ENCODE data around the gene ATP1B2. TPM values are rescaled to one million over a fixed set of nuclear protein-coding genes. Genes with fewer than 3 reads are reported as not detected.
A peak's percentile ranks its signal among the peaks of the same experiment; 100 is the strongest.

ATP1B2 gene
- total and polyA plus RNA-seq, 9 of the 15 experiments (the other 6 are each of a cell fraction or from before 2014, with no cell fraction given), result 0.23 to 6.0 (median 0.99) TPM

DNA sequence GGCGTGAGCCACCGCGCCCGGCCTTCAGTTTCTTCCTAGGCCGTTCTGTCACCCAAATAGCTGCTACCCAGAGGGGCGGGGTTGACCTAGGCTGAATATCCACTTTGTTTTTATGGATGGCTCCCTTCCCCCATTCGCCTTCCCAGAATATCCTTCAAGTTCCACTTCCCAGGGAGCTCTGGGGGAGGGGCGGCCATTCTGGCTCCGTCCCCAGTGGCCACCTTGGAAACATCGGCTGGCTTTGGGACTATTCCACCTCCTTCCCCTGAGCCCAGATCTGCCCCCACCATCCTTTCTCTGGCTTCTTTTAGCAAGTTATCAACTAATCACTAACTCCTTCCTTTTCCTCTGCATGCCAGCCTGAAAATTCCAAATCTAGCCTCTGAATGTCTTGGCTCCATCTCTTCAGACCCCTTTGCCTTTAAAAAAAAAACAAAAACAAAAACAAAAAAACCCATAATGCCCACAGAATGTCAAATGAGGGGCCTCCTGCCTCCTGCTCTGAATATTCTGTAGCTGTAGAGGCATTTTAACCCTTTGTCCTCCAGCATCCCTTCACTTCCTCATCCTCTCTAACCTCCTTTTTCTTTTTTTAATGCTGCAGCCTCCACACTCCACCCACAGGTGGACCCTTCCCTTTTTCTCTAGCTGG is 6.4 kb downstream of the ATP1B2 start (continued):
- TF ChIP-seq, protein P1, sequence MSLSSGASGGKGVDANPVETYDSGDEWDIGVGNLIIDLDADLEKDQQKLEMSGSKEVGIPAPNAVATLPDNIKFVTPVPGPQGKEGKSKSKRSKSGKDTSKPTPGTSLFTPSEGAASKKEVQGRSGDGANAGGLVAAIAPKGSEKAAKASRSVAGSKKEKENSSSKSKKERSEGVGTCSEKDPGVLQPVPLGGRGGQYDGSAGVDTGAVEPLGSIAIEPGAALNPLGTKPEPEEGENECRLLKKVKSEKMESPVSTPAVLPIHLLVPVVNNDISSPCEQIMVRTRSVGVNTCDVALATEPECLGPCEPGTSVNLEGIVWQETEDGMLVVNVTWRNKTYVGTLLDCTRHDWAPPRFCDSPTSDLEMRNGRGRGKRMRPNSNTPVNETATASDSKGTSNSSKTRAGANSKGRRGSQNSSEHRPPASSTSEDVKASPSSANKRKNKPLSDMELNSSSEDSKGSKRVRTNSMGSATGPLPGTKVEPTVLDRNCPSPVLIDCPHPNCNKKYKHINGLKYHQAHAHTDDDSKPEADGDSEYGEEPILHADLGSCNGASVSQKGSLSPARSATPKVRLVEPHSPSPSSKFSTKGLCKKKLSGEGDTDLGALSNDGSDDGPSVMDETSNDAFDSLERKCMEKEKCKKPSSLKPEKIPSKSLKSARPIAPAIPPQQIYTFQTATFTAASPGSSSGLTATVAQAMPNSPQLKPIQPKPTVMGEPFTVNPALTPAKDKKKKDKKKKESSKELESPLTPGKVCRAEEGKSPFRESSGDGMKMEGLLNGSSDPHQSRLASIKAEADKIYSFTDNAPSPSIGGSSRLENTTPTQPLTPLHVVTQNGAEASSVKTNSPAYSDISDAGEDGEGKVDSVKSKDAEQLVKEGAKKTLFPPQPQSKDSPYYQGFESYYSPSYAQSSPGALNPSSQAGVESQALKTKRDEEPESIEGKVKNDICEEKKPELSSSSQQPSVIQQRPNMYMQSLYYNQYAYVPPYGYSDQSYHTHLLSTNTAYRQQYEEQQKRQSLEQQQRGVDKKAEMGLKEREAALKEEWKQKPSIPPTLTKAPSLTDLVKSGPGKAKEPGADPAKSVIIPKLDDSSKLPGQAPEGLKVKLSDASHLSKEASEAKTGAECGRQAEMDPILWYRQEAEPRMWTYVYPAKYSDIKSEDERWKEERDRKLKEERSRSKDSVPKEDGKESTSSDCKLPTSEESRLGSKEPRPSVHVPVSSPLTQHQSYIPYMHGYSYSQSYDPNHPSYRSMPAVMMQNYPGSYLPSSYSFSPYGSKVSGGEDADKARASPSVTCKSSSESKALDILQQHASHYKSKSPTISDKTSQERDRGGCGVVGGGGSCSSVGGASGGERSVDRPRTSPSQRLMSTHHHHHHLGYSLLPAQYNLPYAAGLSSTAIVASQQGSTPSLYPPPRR (CRISPR knock-in tag; IDR thresholded peaks at IDR 0.05; ENCODE audit: borderline replicate concordance), result no peak
- no peak for TF ChIP-seq ZNF707 (CRISPR knock-in tag; conservative IDR thresholded peaks at IDR 0.05)

DNA sequence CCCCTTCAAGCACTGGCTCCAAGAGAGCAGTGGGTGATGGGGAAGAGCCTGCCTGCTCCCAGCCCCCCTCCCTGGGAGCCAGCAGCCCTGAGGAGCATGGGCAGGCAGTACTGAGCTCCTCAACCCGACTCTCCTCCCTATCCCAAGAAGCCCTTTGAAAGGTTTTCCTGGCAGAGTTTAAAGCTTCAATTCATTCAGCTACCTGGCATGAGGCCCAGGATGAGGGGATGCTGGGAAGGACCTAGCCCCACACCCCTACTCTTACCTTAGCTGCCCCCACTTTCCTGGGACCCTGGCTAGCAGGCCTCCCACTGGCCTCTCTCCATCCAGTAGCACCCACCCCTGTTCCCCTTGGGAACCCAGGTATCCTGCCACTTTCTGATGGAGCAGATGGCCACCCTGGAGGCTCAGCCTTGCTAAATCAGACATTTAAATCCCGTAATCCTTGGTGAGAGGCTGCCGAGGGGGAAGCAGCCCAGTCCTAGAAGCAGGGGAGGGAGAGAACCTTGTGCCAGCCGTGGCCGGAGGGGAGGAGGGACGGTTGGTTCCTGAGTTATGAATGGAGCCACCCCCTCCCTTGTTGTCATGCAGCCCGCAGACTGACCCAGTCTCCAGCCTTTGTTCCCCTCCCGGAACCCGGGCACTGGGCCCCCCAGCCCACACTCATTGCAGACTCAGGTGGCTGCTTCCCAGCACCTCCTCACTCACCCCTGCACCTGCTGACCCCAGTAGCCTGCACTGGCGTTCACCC is 17.1 kb downstream of the ATP1B2 start:
- FAIRE-seq (no peak), DNase-seq (ENCODE audit: extremely low read depth in 1 of 4, low spot score in 3 of 4) (no peak), ATAC-seq (peak; percentile 28; the same call in 2 of the 3 replicates)
- no peaks in the 10 kb centered on the region for H3K79me2 ChIP-seq (ENCODE audit: control insufficient read depth, insufficient read depth, low read length)
- peaks cover 21% of the 10 kb centered on the region; the same call in 2 of the 3 replicates for H3K36me3 ChIP-seq (ENCODE audit: control insufficient read depth, insufficient read depth, low read length)
- CTCF ChIA-PET (ENCODE audit: low intra/inter-chr PET ratio), result interaction anchor here (0.6 kb wide), 1 partner anchor 224 kb away, joined by 3 read pairs; no protein-coding TSS in a partner anchor
- no peak overlapping the region for H3K4me3 ChIP-seq
- H3K9me3 ChIP-seq (replicated peaks; ENCODE audit: control insufficient read depth, insufficient read depth, low read depth, low read length), result no peaks in the 10 kb centered on the region
- in situ Hi-C loops (cut with MboI), result no loop called here
- no peak overlapping the region for H3K27ac ChIP-seq (ENCODE audit: extremely low read depth, low read depth, low read length)
- no peaks in the 10 kb centered on the region for H3K27me3 ChIP-seq (ENCODE audit: control insufficient read depth in 2 of 2, insufficient read depth in 2 of 2, low read length in 2 of 2)
- H3K4me2 ChIP-seq (ENCODE audit: insufficient read depth, low read length), result no peak overlapping the region
- no peaks in the 10 kb centered on the region for H4K20me1 ChIP-seq (replicated peaks; ENCODE audit: control insufficient read depth, insufficient read depth, low read length)
- intact Hi-C loops (cut with micrococcal nuclease), result no loop called here
- H3K9me1 ChIP-seq (ENCODE audit: control insufficient read depth, insufficient read depth, low read length), result no peaks in the 10 kb centered on the region
- peak overlapping the region in 1 of 2 experiments; percentile 17; a peak in 1 of 4 replicates for H3K9ac ChIP-seq (ENCODE audit: insufficient read depth in 1 of 2, low read depth in 2 of 2, low read length in 2 of 2)
- 72% methylated on average over 5 of the region's 10 CpGs for WGBS (ENCODE audit: insufficient coverage, low coverage, missing lambda C conversion rate)
- no peaks in the 10 kb centered on the region for H3K4me1 ChIP-seq (replicated peaks in 1 of 2; ENCODE audit: control insufficient read depth in 2 of 2, insufficient read depth in 2 of 2, low read length in 2 of 2)
- no peak overlapping the region for H2AFZ ChIP-seq (ENCODE audit: low read depth, low read length)
- BruUV-seq (replicated peaks), result no TSS peak
- POLR2A ChIA-PET, result interaction anchor here (0.7 to 9.2 kb wide), 4 partner anchors 10 to 53 kb away, joined by 3 to 66 read pairs (median 4); partner anchors contain the start of genes FXR2, TP53 and WRAP53
- TF ChIP-seq, protein P2, sequence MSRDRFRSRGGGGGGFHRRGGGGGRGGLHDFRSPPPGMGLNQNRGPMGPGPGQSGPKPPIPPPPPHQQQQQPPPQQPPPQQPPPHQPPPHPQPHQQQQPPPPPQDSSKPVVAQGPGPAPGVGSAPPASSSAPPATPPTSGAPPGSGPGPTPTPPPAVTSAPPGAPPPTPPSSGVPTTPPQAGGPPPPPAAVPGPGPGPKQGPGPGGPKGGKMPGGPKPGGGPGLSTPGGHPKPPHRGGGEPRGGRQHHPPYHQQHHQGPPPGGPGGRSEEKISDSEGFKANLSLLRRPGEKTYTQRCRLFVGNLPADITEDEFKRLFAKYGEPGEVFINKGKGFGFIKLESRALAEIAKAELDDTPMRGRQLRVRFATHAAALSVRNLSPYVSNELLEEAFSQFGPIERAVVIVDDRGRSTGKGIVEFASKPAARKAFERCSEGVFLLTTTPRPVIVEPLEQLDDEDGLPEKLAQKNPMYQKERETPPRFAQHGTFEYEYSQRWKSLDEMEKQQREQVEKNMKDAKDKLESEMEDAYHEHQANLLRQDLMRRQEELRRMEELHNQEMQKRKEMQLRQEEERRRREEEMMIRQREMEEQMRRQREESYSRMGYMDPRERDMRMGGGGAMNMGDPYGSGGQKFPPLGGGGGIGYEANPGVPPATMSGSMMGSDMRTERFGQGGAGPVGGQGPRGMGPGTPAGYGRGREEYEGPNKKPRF (IDR thresholded peaks at IDR 0.05; ENCODE audit: low read depth, low read length), result no peak
- TF ChIP-seq SRSF1 (IDR thresholded peaks at IDR 0.05; ENCODE audit: low read depth, low read length), result no peak
- TF ChIP-seq, protein P3, sequence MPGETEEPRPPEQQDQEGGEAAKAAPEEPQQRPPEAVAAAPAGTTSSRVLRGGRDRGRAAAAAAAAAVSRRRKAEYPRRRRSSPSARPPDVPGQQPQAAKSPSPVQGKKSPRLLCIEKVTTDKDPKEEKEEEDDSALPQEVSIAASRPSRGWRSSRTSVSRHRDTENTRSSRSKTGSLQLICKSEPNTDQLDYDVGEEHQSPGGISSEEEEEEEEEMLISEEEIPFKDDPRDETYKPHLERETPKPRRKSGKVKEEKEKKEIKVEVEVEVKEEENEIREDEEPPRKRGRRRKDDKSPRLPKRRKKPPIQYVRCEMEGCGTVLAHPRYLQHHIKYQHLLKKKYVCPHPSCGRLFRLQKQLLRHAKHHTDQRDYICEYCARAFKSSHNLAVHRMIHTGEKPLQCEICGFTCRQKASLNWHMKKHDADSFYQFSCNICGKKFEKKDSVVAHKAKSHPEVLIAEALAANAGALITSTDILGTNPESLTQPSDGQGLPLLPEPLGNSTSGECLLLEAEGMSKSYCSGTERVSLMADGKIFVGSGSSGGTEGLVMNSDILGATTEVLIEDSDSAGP (CRISPR knock-in tag; IDR thresholded peaks at IDR 0.05), result no peak
- TF ChIP-seq ZNF253 (CRISPR knock-in tag; conservative IDR thresholded peaks at IDR 0.05), result no peak
- TF ChIP-seq NR3C1 (CRISPR knock-in tag; IDR thresholded peaks at IDR 0.05), result no peak
